Right atrium auricular region (tissue), 2 donors: Measurements from ENCODE around the gene CETP. TPM values are rescaled to one million over a fixed set of nuclear protein-coding genes. Genes with fewer than 3 reads are reported as not detected.

Source experiments
- DNase-seq: peaks from one replicate; pipeline ENCODE4 v3.0.0-alpha.2; 2019; ENCODE audit warnings: low spot score
- H3K27ac ChIP-seq, 2 donors: fragments of 200-600 bp; sonication (generic); 1 replicate in 1 of 2; 2 replicates in 1 of 2; pipeline ENCODE4 v1.5.1; 2016 to 2019
- H3K27me3 ChIP-seq, 2 donors: fragments of 200-600 bp; sonication (generic); one replicate each; pipeline versions ENCODE4 v1.5.1 to v1.6.0; 2017 to 2019
- H3K36me3 ChIP-seq: fragments of 200-600 bp; sonication (generic); one replicate; pipeline ENCODE4 v1.5.1; 2016
- H3K4me1 ChIP-seq, 2 donors: fragments of 200-600 bp; sonication (generic); one replicate each; pipeline versions ENCODE4 v1.5.1 to v1.6.0; 2017 to 2019
- H3K4me3 ChIP-seq, 2 donors: fragments of 200-600 bp; sonication (generic); 1 replicate in 1 of 2; 2 replicates in 1 of 2; pipeline ENCODE4 v1.5.1; 2017 to 2019; ENCODE audit warnings: mild to moderate bottlenecking in 1 of 2, moderate library complexity in 1 of 2
- H3K9me3 ChIP-seq, 2 donors: fragments of 200-600 bp; sonication (generic); one replicate each; pipeline ENCODE4 v1.5.1; 2019
- total RNA-seq, 2 donors: library from RNA; depleted of rRNA; stranded (reverse); fragments of >200 nt; gene quantifications; one replicate each; pipeline ENCODE4 v1.1.0, GENCODE V29; 2016
- TF ChIP-seq, protein P1 (sequence below), 2 donors: fragments of 200-600 bp; sonication (generic); IDR thresholded peaks; one replicate each; pipeline ENCODE4 v1.5.1; 2019; ENCODE audit warnings: antibody characterized with exemption in 2 of 2

CETP gene
- total RNA-seq, 2 donors from 2014 or later: not detected

GRCh38 chr16:56939801-56940200 lies 21.9 kb upstream of the CETP start:
- DNase-seq: no peak
- Histone ChIP-seq H3K9me3 (no peaks in the 10 kb centered on the region), H3K4me1 (peaks cover 0 to 19% of the 10 kb centered on the region in 2 donors), H3K27ac (no peak overlapping the region), H3K27me3 (no peaks in the 10 kb centered on the region), H3K4me3 (no peak overlapping the region), H3K36me3 (peaks cover 100% of the 10 kb centered on the region)
- TF ChIP-seq, protein P1, sequence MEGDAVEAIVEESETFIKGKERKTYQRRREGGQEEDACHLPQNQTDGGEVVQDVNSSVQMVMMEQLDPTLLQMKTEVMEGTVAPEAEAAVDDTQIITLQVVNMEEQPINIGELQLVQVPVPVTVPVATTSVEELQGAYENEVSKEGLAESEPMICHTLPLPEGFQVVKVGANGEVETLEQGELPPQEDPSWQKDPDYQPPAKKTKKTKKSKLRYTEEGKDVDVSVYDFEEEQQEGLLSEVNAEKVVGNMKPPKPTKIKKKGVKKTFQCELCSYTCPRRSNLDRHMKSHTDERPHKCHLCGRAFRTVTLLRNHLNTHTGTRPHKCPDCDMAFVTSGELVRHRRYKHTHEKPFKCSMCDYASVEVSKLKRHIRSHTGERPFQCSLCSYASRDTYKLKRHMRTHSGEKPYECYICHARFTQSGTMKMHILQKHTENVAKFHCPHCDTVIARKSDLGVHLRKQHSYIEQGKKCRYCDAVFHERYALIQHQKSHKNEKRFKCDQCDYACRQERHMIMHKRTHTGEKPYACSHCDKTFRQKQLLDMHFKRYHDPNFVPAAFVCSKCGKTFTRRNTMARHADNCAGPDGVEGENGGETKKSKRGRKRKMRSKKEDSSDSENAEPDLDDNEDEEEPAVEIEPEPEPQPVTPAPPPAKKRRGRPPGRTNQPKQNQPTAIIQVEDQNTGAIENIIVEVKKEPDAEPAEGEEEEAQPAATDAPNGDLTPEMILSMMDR (IDR thresholded peaks at IDR 0.05): no peak

- TF ChIP-seq, protein P1 (IDR thresholded peaks at IDR 0.05): no peak
- Histone ChIP-seq H3K27me3 (no peaks in the 10 kb centered on the region), H3K27ac (no peak overlapping the region), H3K36me3 (peaks cover 96% of the 10 kb centered on the region), H3K4me1 (peaks cover 0 to 6% of the 10 kb centered on the region in 2 donors), H3K4me3 (no peak overlapping the region), H3K9me3 (no peaks in the 10 kb centered on the region)
- no peak for DNase-seq
These were observed 20.7 kb upstream of the CETP start for GRCh38 chr16:56941092-56941491.

DNA sequence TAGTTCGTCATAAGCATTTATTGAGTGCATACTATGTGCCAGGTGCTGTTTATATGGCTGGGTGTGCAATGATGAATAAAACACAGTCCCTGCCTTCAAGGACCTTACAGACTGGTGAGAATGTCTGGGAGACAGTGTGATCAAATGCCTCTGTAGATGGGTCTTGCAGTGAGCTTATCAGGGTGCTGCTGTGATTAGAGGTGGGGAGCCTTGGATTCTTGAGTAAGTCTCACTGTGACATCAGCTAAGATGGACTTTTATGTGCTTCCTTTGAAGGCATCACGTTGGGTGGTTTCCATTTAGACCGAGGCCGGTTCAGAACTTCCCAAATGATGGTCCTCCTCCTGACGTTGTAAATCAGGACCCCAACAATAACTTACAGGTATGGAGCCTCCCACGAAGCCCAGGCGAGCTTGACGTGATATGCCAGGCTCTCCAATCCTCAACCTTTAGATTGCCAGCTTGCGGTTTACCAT lies 19.9 kb upstream of the CETP start:
- Histone ChIP-seq H3K27ac (no peak overlapping the region), H3K4me3 (no peak overlapping the region), H3K9me3 (no peaks in the 10 kb centered on the region), H3K27me3 (no peaks in the 10 kb centered on the region), H3K4me1 (no peaks in the 10 kb centered on the region), H3K36me3 (peaks cover 94% of the 10 kb centered on the region)
- no peak for DNase-seq
- TF ChIP-seq, protein P1 (IDR thresholded peaks at IDR 0.05): no peak

GRCh38 chr16:56943761-56944375 lies 17.9 kb upstream of the CETP start:
- H3K27ac ChIP-seq: no peak overlapping the region
- no peak for DNase-seq
- H3K9me3 ChIP-seq: no peaks in the 10 kb centered on the region
- H3K27me3 ChIP-seq: no peaks in the 10 kb centered on the region
- TF ChIP-seq, protein P1 (IDR thresholded peaks at IDR 0.05): no peak
- no peaks in the 10 kb centered on the region for H3K4me1 ChIP-seq
- H3K4me3 ChIP-seq: no peak overlapping the region
- H3K36me3 ChIP-seq: peaks cover 74% of the 10 kb centered on the region

DNA sequence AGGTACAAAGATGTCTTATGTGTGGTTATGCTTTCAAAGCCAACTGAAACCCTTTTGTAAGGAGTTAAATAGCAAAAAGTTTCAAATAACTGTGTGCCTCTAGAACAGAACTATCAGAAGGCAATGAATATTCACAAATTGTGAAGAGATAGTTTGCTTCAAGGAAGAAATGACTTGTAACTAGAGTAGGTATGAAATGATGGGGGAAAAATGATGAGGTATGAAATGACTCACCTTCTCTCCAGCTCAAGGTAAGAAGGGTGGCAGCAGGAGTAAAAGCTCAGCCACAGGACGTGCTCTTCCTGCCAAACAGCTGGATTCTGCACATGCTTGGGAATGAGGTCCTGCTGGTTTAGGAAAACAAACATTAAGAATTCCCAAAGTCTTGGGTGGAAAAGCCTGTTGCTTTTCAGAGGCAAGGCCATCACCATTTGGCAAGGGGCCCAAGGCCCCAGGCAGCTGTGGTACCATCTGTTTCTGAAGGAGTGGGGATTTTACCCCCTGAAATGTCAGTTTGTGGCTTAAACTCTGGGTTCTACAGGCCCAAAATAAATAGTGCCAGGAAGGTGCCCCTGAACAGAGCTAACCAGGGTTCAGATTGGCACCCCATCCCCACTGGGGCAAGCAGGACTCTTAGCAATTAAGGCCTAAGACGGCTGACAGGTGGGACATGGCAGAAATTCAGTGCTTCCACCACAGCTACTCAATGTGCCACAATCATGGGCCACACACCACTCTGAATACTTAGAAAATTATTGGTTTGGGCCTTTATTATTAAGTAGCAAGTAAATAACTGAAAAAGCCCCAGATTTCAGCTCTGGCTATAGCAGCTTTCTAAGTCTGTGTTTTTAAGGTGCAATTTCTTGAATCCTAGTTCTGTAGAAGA lies 16.6 kb upstream of the CETP start:
- peaks cover 61% of the 10 kb centered on the region for H3K36me3 ChIP-seq
- no peak overlapping the region for H3K27ac ChIP-seq
- no peak for DNase-seq
- H3K27me3 ChIP-seq: no peaks in the 10 kb centered on the region
- no peaks in the 10 kb centered on the region for H3K9me3 ChIP-seq
- H3K4me3 ChIP-seq: no peak overlapping the region
- no peaks in the 10 kb centered on the region for H3K4me1 ChIP-seq
- TF ChIP-seq, protein P1 (IDR thresholded peaks at IDR 0.05): no peak
